H1 (cell line): ENCODE data around the gene TECPR2. TPM values are rescaled to one million over a fixed set of nuclear protein-coding genes. Genes with fewer than 3 reads are reported as not detected.

Experiments used
- ASH2L ChIP-seq: fragments of 200-600, 300-600 bp; sonication (generic); IDR thresholded peaks from one replicate; pipeline ENCODE4 v1.7.1; 2017; ENCODE audit warnings: low read length
- ATF3 ChIP-seq: IDR thresholded peaks from 2 replicates; pipeline ENCODE4 v1.6.1; 2011; ENCODE audit warnings: low read depth, mild to moderate bottlenecking, low read length; ENCODE audit not compliant: insufficient read depth
- CEBPB ChIP-seq: IDR thresholded peaks from 2 replicates; pipeline ENCODE4 v1.6.1; 2012; ENCODE audit warnings: low read depth, low read length
- CHD2 ChIP-seq: IDR thresholded peaks from 2 replicates; pipeline ENCODE4 v1.6.1; 2012; ENCODE audit warnings: low read length, improper control_type of control experiment
- CREB1 ChIP-seq: IDR thresholded peaks from 2 replicates; pipeline ENCODE4 v1.6.1; 2012; ENCODE audit warnings: inconsistent platforms
- E2F6 ChIP-seq: IDR thresholded peaks from 2 replicates; pipeline ENCODE4 v1.6.1; 2012; ENCODE audit warnings: inconsistent platforms
- EGR1 ChIP-seq: IDR thresholded peaks from 2 replicates; pipeline ENCODE4 v1.6.1; 2011; ENCODE audit warnings: low read depth, low read length, borderline replicate concordance
- KDM1A ChIP-seq: fragments of 200-600, 300-600 bp; sonication (generic); IDR thresholded peaks from 2 replicates; pipeline ENCODE4 v1.7.1; 2016; ENCODE audit warnings: mild to moderate bottlenecking, low read length, borderline replicate concordance
- KDM5A ChIP-seq: fragments of 200-600 bp; IDR thresholded peaks from 2 replicates; pipeline ENCODE4 v1.7.1; 2012; ENCODE audit warnings: mild to moderate bottlenecking, low read length, inconsistent platforms, mixed read lengths
- POU5F1 ChIP-seq: IDR thresholded peaks from 2 replicates; pipeline ENCODE4 v1.6.1; 2011; ENCODE audit warnings: low read depth, mild to moderate bottlenecking, low read length, moderate library complexity
- RAD21 ChIP-seq, 2 experiments: IDR thresholded peaks in 1 of 2; conservative IDR thresholded peaks in 1 of 2; 2 replicates each; pipeline ENCODE4 v1.6.1; 2011; ENCODE audit warnings: low read depth in 2 of 2, low read length in 2 of 2, improper control_type of control experiment in 1 of 2, inconsistent platforms in 1 of 2, mild to moderate bottlenecking in 1 of 2, moderate library complexity in 1 of 2
- SIN3A ChIP-seq, 2 experiments: IDR thresholded peaks in 1 of 2; conservative IDR thresholded peaks in 1 of 2; 2 replicates each; pipeline ENCODE4 v1.6.1; 2011 to 2012; ENCODE audit warnings: low read length in 2 of 2, improper control_type of control experiment in 1 of 2, low read depth in 1 of 2, mild to moderate bottlenecking in 1 of 2
- SP4 ChIP-seq: IDR thresholded peaks from 2 replicates; pipeline ENCODE4 v1.6.1; 2012; ENCODE audit warnings: low read length, inconsistent platforms
- TAF7 ChIP-seq: optimal IDR thresholded peaks from 2 replicates; pipeline ENCODE3; 2011; ENCODE audit warnings: low read depth, mild to moderate bottlenecking, inconsistent platforms, low read length, moderate library complexity, borderline replicate concordance
- TEAD4 ChIP-seq: IDR thresholded peaks from 2 replicates; pipeline ENCODE4 v1.6.1; 2012; ENCODE audit warnings: low read depth, low read length, inconsistent platforms, mixed read lengths
- YY1 ChIP-seq: IDR thresholded peaks from 2 replicates; pipeline ENCODE4 v1.6.1; 2011; ENCODE audit warnings: low read depth, mild to moderate bottlenecking, low read length
- polyA plus RNA-seq, 7 experiments: library from polyadenylated mRNA; depleted of rRNA in 3 of 7; stranded (reverse) in 5 of 7; unstranded in 2 of 7; fragments of >200 nt in 5 of 7; fragments of 200-250 nt in 2 of 7; gene quantifications; 1 replicate in 5 of 7; 2 replicates in 1 of 7; 4 replicates in 1 of 7; pipeline versions ENCODE4 v1.2.1 to v1.2.3, GENCODE V29; 2011 to 2013; ENCODE audit warnings: missing spikeins in 2 of 7, mixed read lengths in 2 of 7
- total RNA-seq: library from RNA; stranded (reverse); fragmentation: NEBNext Ultra II Directional; extraction: Animal tissue kit (Norgen Biotek cat#: 25700); gene quantifications from 2 replicates; pipeline ENCODE4 v1.2.1, GENCODE V29; 2021
- TF ChIP-seq, protein P1 (sequence below): IDR thresholded peaks from 2 replicates; pipeline ENCODE4 v1.6.1; 2012; ENCODE audit warnings: low read length, inconsistent platforms

The TECPR2 gene
- total and polyA plus RNA-seq, 2 of the 8 experiments (the other 6 are each of a cell fraction or from before 2014, with no cell fraction given) = 6.8 to 19.4 TPM

- TF ChIP-seq RAD21 (IDR thresholded peaks at IDR 0.05 in 1 of 2, conservative IDR thresholded peaks at IDR 0.05 in 1 of 2; ENCODE audit: low read depth in 2 of 2, low read length in 2 of 2) (no peak), SIN3A (conservative IDR thresholded peaks at IDR 0.05 in 1 of 2, IDR thresholded peaks at IDR 0.05 in 1 of 2; ENCODE audit: low read depth in 1 of 2, low read length in 2 of 2) (peak in 1 of 2 experiments; percentile 74; a peak in 2 of 4 replicates), YY1 (peak; percentile 94), ATF3 (0 out of 2 replicates have a peak, but pooled peaks have one; percentile 8), CREB1 (peak; percentile 96), POU5F1 (no peak), TAF7 (no peak), EGR1 (no peak), CHD2 (no peak), KDM5A (0 out of 2 replicates have a peak, but pooled peaks have one; percentile 48), KDM1A (no peak), SP4 (0 out of 2 replicates have a peak, but pooled peaks have one; percentile 48), TEAD4 (0 out of 2 replicates have a peak, but pooled peaks have one; percentile 15), ASH2L (peak; percentile 83), E2F6 (no peak), CEBPB (no peak)
- TF ChIP-seq, protein P1, sequence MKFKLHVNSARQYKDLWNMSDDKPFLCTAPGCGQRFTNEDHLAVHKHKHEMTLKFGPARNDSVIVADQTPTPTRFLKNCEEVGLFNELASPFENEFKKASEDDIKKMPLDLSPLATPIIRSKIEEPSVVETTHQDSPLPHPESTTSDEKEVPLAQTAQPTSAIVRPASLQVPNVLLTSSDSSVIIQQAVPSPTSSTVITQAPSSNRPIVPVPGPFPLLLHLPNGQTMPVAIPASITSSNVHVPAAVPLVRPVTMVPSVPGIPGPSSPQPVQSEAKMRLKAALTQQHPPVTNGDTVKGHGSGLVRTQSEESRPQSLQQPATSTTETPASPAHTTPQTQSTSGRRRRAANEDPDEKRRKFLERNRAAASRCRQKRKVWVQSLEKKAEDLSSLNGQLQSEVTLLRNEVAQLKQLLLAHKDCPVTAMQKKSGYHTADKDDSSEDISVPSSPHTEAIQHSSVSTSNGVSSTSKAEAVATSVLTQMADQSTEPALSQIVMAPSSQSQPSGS = peak; percentile 82
- TF ChIP-seq, all 59 proteins: peak for 18
Observed at GRCh38 chr14:102319351-102320032, 43.2 kb upstream of the TECPR2 start, which contains the start of gene ZNF839 (continued).
